CD4-positive, alpha-beta T cell treated with Interleukin-15 for 1 hour (primary cell): ENCODE data around the gene PRM3.
A peak's percentile ranks its signal among the peaks of the same experiment; 100 is the strongest.

Experiments used
- DNase-seq: peaks from one replicate; pipeline ENCODE4 v3.0.0-alpha.2; 2020

PRM3 gene

GRCh38 chr16:11224096-11224893 lies 49.1 kb downstream of the PRM3 start:
- peak; percentile 78 for DNase-seq
